Keratinocyte (primary cell): ENCODE results near the gene TAOK1.
"Not testable (repeated sequence)": the region's sequence is repeated elsewhere in the genome, so short reads cannot be mapped to it uniquely, and the experiment has no call there.

Experiments
- EZH2 ChIP-seq: IDR thresholded peaks from one replicate; pipeline ENCODE4 v1.6.1; 2012; ENCODE audit warnings: inconsistent platforms, mild to moderate bottlenecking, low read length, moderate library complexity
- TF ChIP-seq, protein P1 (sequence below), 3 experiments: IDR thresholded peaks in 1 of 3; conservative IDR thresholded peaks in 1 of 3; optimal IDR thresholded peaks in 1 of 3; 2 replicates in 2 of 3; 3 replicates in 1 of 3; pipeline versions ENCODE3 to v1.5.1; 2011; ENCODE audit warnings: low read length in 3 of 3, mild to moderate bottlenecking in 3 of 3, moderate library complexity in 2 of 3, control low read depth in 1 of 3, inconsistent platforms in 1 of 3; ENCODE audit not compliant: insufficient read depth in 2 of 3; ENCODE audit errors: extremely low read depth in 1 of 3

DNA sequence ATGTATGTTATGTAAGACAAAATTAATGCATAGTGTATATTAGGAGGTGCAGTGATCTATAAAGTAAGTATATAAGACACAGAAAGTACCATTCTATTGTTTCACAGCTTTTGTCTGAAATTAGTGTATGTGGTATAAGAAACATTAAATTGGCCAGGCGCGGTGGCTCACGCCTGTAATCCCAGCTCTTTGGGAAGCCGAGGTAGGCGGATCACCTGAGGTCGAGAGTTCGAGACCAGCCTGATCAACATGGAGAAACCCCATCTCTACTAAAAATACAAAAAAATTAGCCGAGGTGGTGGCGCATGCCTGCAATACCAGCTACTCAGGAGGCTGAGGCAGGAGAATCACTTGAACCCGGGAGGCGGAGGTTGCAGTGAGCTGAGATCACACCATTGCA, 44.7 kb upstream of the TAOK1 start:
- TF ChIP-seq, protein P1, sequence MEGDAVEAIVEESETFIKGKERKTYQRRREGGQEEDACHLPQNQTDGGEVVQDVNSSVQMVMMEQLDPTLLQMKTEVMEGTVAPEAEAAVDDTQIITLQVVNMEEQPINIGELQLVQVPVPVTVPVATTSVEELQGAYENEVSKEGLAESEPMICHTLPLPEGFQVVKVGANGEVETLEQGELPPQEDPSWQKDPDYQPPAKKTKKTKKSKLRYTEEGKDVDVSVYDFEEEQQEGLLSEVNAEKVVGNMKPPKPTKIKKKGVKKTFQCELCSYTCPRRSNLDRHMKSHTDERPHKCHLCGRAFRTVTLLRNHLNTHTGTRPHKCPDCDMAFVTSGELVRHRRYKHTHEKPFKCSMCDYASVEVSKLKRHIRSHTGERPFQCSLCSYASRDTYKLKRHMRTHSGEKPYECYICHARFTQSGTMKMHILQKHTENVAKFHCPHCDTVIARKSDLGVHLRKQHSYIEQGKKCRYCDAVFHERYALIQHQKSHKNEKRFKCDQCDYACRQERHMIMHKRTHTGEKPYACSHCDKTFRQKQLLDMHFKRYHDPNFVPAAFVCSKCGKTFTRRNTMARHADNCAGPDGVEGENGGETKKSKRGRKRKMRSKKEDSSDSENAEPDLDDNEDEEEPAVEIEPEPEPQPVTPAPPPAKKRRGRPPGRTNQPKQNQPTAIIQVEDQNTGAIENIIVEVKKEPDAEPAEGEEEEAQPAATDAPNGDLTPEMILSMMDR (optimal IDR thresholded peaks at IDR 0.05 in 1 of 3, IDR thresholded peaks at IDR 0.05 in 1 of 3, conservative IDR thresholded peaks at IDR 0.05 in 1 of 3; ENCODE audit: extremely low read depth in 1 of 3, insufficient read depth in 2 of 3, low read length in 3 of 3): not testable (repeated sequence)
- TF ChIP-seq EZH2: not testable (repeated sequence)
